NB4 (cell line): ENCODE data around the gene SMIM1.

Source experiments
- POLR2A ChIP-seq: IDR thresholded peaks from 2 replicates; pipeline ENCODE4 v1.6.1; 2011; ENCODE audit warnings: mild to moderate bottlenecking; ENCODE audit not compliant: insufficient read length; ENCODE audit errors: extremely low read depth
- TF ChIP-seq, protein P1 (sequence below): IDR thresholded peaks from one replicate; pipeline ENCODE4 v1.5.1; 2012; ENCODE audit warnings: low read depth, low read length

DNA sequence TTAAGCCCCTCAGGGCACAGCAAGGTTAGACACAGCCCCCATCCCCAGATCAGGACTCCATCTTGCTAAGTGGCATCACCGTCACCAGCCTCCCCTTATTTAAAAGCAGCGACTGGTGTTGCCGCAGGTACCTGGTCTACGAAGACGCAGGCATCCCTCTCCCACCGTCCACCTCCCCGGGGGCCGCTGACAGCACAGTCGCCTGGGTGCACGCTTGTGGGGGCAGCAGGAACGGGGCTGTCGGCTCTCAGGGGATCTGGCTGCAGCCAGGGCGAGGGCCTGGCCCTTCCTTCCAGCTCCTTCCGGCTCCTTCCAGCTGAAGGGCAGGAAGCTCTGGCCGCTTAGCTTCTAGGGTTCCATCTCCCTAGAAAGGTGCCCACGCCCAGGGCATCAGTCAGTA lies 37.9 kb upstream of the SMIM1 start:
- TF ChIP-seq POLR2A = no peak
- TF ChIP-seq, protein P1, sequence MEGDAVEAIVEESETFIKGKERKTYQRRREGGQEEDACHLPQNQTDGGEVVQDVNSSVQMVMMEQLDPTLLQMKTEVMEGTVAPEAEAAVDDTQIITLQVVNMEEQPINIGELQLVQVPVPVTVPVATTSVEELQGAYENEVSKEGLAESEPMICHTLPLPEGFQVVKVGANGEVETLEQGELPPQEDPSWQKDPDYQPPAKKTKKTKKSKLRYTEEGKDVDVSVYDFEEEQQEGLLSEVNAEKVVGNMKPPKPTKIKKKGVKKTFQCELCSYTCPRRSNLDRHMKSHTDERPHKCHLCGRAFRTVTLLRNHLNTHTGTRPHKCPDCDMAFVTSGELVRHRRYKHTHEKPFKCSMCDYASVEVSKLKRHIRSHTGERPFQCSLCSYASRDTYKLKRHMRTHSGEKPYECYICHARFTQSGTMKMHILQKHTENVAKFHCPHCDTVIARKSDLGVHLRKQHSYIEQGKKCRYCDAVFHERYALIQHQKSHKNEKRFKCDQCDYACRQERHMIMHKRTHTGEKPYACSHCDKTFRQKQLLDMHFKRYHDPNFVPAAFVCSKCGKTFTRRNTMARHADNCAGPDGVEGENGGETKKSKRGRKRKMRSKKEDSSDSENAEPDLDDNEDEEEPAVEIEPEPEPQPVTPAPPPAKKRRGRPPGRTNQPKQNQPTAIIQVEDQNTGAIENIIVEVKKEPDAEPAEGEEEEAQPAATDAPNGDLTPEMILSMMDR = no peak
